ENCODE results near the gene SYNC. TPM values are rescaled to one million over a fixed set of nuclear protein-coding genes. Genes with fewer than 3 reads are reported as not detected.

The SYNC gene
- total and polyA plus RNA-seq, 12 donors: 2.7 to 27.8 (median 14.9) TPM

GRCh38 chr1:32696041-32696440, 6.5 kb downstream of the SYNC start:
- 93 to 95% methylated on average over 9 of the region's 9 CpGs for WGBS, 2 donors
- Histone ChIP-seq H3K27me3 (no peaks in the 10 kb centered on the region), H3K36me3 (peaks cover 0 to 21% (median 0%) of the 10 kb centered on the region in 9 donors), H3K4me1 (peaks cover 7 to 37% (median 30%) of the 10 kb centered on the region in 9 donors), H3K9me3 (no peaks in the 10 kb centered on the region), H3K27ac (peak overlapping the region in 1 of 10 donors; percentile 73), H3K4me3 (no peak overlapping the region)
- TF ChIP-seq, protein P1, sequence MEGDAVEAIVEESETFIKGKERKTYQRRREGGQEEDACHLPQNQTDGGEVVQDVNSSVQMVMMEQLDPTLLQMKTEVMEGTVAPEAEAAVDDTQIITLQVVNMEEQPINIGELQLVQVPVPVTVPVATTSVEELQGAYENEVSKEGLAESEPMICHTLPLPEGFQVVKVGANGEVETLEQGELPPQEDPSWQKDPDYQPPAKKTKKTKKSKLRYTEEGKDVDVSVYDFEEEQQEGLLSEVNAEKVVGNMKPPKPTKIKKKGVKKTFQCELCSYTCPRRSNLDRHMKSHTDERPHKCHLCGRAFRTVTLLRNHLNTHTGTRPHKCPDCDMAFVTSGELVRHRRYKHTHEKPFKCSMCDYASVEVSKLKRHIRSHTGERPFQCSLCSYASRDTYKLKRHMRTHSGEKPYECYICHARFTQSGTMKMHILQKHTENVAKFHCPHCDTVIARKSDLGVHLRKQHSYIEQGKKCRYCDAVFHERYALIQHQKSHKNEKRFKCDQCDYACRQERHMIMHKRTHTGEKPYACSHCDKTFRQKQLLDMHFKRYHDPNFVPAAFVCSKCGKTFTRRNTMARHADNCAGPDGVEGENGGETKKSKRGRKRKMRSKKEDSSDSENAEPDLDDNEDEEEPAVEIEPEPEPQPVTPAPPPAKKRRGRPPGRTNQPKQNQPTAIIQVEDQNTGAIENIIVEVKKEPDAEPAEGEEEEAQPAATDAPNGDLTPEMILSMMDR (IDR thresholded peaks at IDR 0.05): no peak
- DNase-seq (no peak), ATAC-seq (no peak)
- intact Hi-C loops (cut with DNase I): no loop called here

GRCh38 chr1:32695098-32695904, 7.3 kb downstream of the SYNC start:
- 50 to 57% methylated on average over 17 of the region's 17 CpGs for WGBS, 2 donors
- Histone ChIP-seq H3K4me1 (peaks cover 7 to 34% (median 26%) of the 10 kb centered on the region in 9 donors), H3K36me3 (peaks cover 0 to 21% (median 0%) of the 10 kb centered on the region in 9 donors), H3K9me3 (no peaks in the 10 kb centered on the region), H3K27me3 (no peaks in the 10 kb centered on the region), H3K27ac (peak overlapping the region; percentile 3 to 73 (median 38)), H3K4me3 (peak overlapping the region in 5 of 10 donors; percentile 5 to 19 (median 12))
- TF ChIP-seq, protein P1 (IDR thresholded peaks at IDR 0.05): no peak
- intact Hi-C loops (cut with DNase I): no loop called here
- DNase-seq: peak; percentile 65 to 73
- peak; percentile 17 to 77 (median 39) for ATAC-seq

GRCh38 chr1:32693455-32694174, 9.0 kb downstream of the SYNC start:
- Histone ChIP-seq H3K36me3 (peaks cover 0 to 22% (median 0%) of the 10 kb centered on the region in 9 donors), H3K4me1 (peaks cover 7 to 34% (median 26%) of the 10 kb centered on the region in 9 donors), H3K27me3 (no peaks in the 10 kb centered on the region), H3K9me3 (no peaks in the 10 kb centered on the region), H3K27ac (peak overlapping the region in 7 of 10 donors; percentile 4 to 52 (median 23)), H3K4me3 (no peak overlapping the region)
- TF ChIP-seq, protein P1 (IDR thresholded peaks at IDR 0.05): no peak
- intact Hi-C loops (cut with DNase I): no loop called here
- ATAC-seq: peak in 5 of 8 donors; percentile 28 to 55 (median 41)
- no peak for DNase-seq
- WGBS, 2 donors: 88 to 92% methylated on average over 6 of the region's 6 CpGs

DNA sequence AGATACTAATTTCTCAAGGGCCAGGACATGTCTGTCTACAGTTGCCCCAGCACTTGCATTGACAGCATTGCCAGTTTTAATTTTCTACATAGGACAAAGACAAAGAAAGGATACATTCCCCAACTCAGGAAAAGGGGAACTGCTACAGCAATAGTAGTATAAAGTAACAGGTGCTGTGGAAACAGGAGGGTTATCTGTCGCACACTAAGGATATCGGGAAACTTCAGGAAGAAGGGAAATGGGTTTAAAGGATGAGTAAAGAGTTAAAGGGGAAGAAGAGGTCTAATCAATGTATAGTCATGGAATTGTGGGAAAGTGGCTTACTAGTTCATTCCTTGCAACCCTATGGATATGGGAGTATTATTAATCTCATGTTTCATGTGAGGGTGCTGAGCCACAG, 16.2 kb downstream of the SYNC start:
- no peak for DNase-seq
- H3K27me3 ChIP-seq: no peaks in the 10 kb centered on the region
- intact Hi-C loops (cut with DNase I): no loop called here
- no peak overlapping the region for H3K27ac ChIP-seq
- 96 to 98% methylated on average over 2 of the region's 2 CpGs for WGBS, 2 donors
- no peaks in the 10 kb centered on the region for H3K9me3 ChIP-seq
- TF ChIP-seq, protein P1 (IDR thresholded peaks at IDR 0.05): no peak
- peaks cover 0 to 69% (median 16%) of the 10 kb centered on the region in 9 donors for H3K36me3 ChIP-seq
- no peak for ATAC-seq
- H3K4me1 ChIP-seq: peaks cover 7 to 40% (median 15%) of the 10 kb centered on the region in 9 donors
- no peak overlapping the region for H3K4me3 ChIP-seq
